ENCODE data around the gene FBXL17. TPM values are rescaled to one million over a fixed set of nuclear protein-coding genes. Genes with fewer than 3 reads are reported as not detected.

The FBXL17 gene
- total RNA-seq, 1 experiment from 2014 or later = 5.3 TPM

GRCh38 chr5:108168915-108169314 lies 213.0 kb downstream of the FBXL17 start:
- Histone ChIP-seq H3K79me1 (ENCODE audit: insufficient read depth, low read depth, low read length, poor library complexity, severe bottlenecking) (no peaks in the 10 kb centered on the region), H4K91ac (ENCODE audit: insufficient read length, low read depth, low read length) (no peak overlapping the region), H3K79me2 (ENCODE audit: insufficient read depth, low read length) (no peaks in the 10 kb centered on the region), H4K20me1 (ENCODE audit: control insufficient read depth, insufficient read depth, insufficient read length) (no peaks in the 10 kb centered on the region), H3K23me2 (ENCODE audit: insufficient read length, low read depth, low read length, poor library complexity, severe bottlenecking) (no peaks in the 10 kb centered on the region), H2BK15ac (ENCODE audit: low read depth, low read length) (no peak overlapping the region), H4K5ac (ENCODE audit: insufficient read length, low read depth, low read length) (no peak overlapping the region), H2AFZ (ENCODE audit: low read length) (no peak overlapping the region), H3K18ac (ENCODE audit: insufficient read length, low read depth, low read length) (no peak overlapping the region), H2BK12ac (ENCODE audit: insufficient read length, low read depth, low read length) (no peak overlapping the region), H3T11ph (ENCODE audit: low read length) (no peak overlapping the region), H3K9ac (ENCODE audit: extremely low read depth, insufficient read length, low read length) (no peak overlapping the region), H2AK5ac (ENCODE audit: insufficient read length, low read length) (no peak overlapping the region), H3K27me3 (ENCODE audit: insufficient read depth, low read length) (no peaks in the 10 kb centered on the region), H3K4ac (ENCODE audit: low read depth, low read length) (no peak overlapping the region), H3K23ac (ENCODE audit: insufficient read length, low read depth, low read length) (no peak overlapping the region), H3K14ac (ENCODE audit: insufficient read depth, low read length) (no peak overlapping the region), H2BK20ac (ENCODE audit: low read depth, low read length, poor library complexity, severe bottlenecking) (no peak overlapping the region), H2BK120ac (ENCODE audit: low read depth, low read length, poor library complexity, severe bottlenecking) (no peak overlapping the region), H3K4me2 (ENCODE audit: insufficient read depth, insufficient read length, low read length) (no peak overlapping the region), H2BK5ac (ENCODE audit: insufficient read length, low read length) (no peak overlapping the region), H3K27ac (ENCODE audit: insufficient read length, low read depth, low read length) (no peak overlapping the region), H3K56ac (ENCODE audit: insufficient read length, low read depth, low read length) (no peak overlapping the region), H3K9me3 (ENCODE audit: control insufficient read depth, low read depth, low read length) (no peaks in the 10 kb centered on the region), H3K4me1 (ENCODE audit: insufficient read depth, low read length) (no peaks in the 10 kb centered on the region), H4K8ac (replicated peaks; ENCODE audit: insufficient read length, low read depth, low read length) (no peak overlapping the region)
- Mint-ChIP-seq H3K27me3 (ENCODE audit: low read depth) (no peaks in the 10 kb centered on the region), H3K27ac (no peak overlapping the region), H3K36me3 (ENCODE audit: insufficient read depth in 1 of 3, low read depth in 3 of 3) (peaks cover 5 to 7% (median 7%) of the 10 kb centered on the region in 3 experiments; a peak in 6 of 7 replicates), H3K4me3 (no peak overlapping the region), H3K9me3 (peaks cover 6% of the 10 kb centered on the region in 2 experiments; a peak in 4 of 5 replicates), H3K4me1 (no peaks in the 10 kb centered on the region)
- TF ChIP-seq CTCF (conservative IDR thresholded peaks at IDR 0.05) = no peak
- no peak for DNase-seq
- WGBS (ENCODE audit: extremely low coverage, insufficient read length, low lambda C conversion rate) = no CpG with 5 or more reads among the region's 2 CpGs
